ENCODE measurements around the gene SMYD3. TPM values are rescaled to one million over a fixed set of nuclear protein-coding genes. Genes with fewer than 3 reads are reported as not detected.

SMYD3 gene
- total RNA-seq, 1 experiment from 2014 or later: 25.5 TPM

- no peaks in the 10 kb centered on the region for H3K27me3 ChIP-seq (ENCODE audit: insufficient read depth, low read length)
- no peak overlapping the region for H3K56ac ChIP-seq (ENCODE audit: insufficient read length, low read depth, low read length)
- Mint-ChIP-seq H3K4me3 (no peak overlapping the region), H3K9me3 (no peaks in the 10 kb centered on the region), H3K27me3 (ENCODE audit: low read depth) (no peaks in the 10 kb centered on the region; the same call in 1 of the 2 replicates), H3K4me1 (peaks cover 0 to 4% of the 10 kb centered on the region in 2 experiments; a peak in 1 of 4 replicates), H3K36me3 (ENCODE audit: insufficient read depth in 1 of 3, low read depth in 3 of 3) (no peaks in the 10 kb centered on the region), H3K27ac (0 out of 7 replicates have a peak overlapping the region, but pooled peaks of 1 of the 3 experiments have one; percentile 10)
- no peaks in the 10 kb centered on the region for H4K20me1 ChIP-seq (ENCODE audit: control insufficient read depth, insufficient read depth, insufficient read length)
- no peak overlapping the region for H2BK5ac ChIP-seq (ENCODE audit: insufficient read length, low read length)
- no peaks in the 10 kb centered on the region for H3K79me2 ChIP-seq (ENCODE audit: insufficient read depth, low read length)
- no peak overlapping the region for H3K27ac ChIP-seq (ENCODE audit: insufficient read length, low read depth, low read length)
- H3K4ac ChIP-seq (ENCODE audit: low read depth, low read length): no peak overlapping the region
- no peak overlapping the region for H2BK20ac ChIP-seq (ENCODE audit: low read depth, low read length, poor library complexity, severe bottlenecking)
- no peak for DNase-seq
- H3K9ac ChIP-seq (ENCODE audit: extremely low read depth, insufficient read length, low read length): no peak overlapping the region
- no peak overlapping the region for H3K4me2 ChIP-seq (ENCODE audit: insufficient read depth, insufficient read length, low read length)
- H2BK12ac ChIP-seq (ENCODE audit: insufficient read length, low read depth, low read length): no peak overlapping the region
- H3K4me1 ChIP-seq (ENCODE audit: insufficient read depth, low read length): no peaks in the 10 kb centered on the region; the same call in 1 of the 2 replicates
- no peak overlapping the region for H4K91ac ChIP-seq (ENCODE audit: insufficient read length, low read depth, low read length)
- no peak overlapping the region for H2BK15ac ChIP-seq (ENCODE audit: low read depth, low read length)
- no peak overlapping the region for H4K8ac ChIP-seq (replicated peaks; ENCODE audit: insufficient read length, low read depth, low read length)
- WGBS (ENCODE audit: extremely low coverage, insufficient read length, low lambda C conversion rate): no CpG with 5 or more reads among the region's 6 CpGs
- no peak overlapping the region for H4K5ac ChIP-seq (ENCODE audit: insufficient read length, low read depth, low read length)
- no peak overlapping the region for H3K14ac ChIP-seq (ENCODE audit: insufficient read depth, low read length)
- TF ChIP-seq CTCF (conservative IDR thresholded peaks at IDR 0.05): no peak
- H3K18ac ChIP-seq (ENCODE audit: insufficient read length, low read depth, low read length): no peak overlapping the region
- no peak overlapping the region for H2AK5ac ChIP-seq (ENCODE audit: insufficient read length, low read length)
- H3K23me2 ChIP-seq (ENCODE audit: insufficient read length, low read depth, low read length, poor library complexity, severe bottlenecking): no peaks in the 10 kb centered on the region
- no peaks in the 10 kb centered on the region for H3K79me1 ChIP-seq (ENCODE audit: insufficient read depth, low read depth, low read length, poor library complexity, severe bottlenecking)
- H3K23ac ChIP-seq (ENCODE audit: insufficient read length, low read depth, low read length): no peak overlapping the region
- H3T11ph ChIP-seq (ENCODE audit: low read length): no peak overlapping the region
- H3K9me3 ChIP-seq (ENCODE audit: control insufficient read depth, low read depth, low read length): no peaks in the 10 kb centered on the region
- no peak overlapping the region for H2AFZ ChIP-seq (ENCODE audit: low read length)
- no peak overlapping the region for H2BK120ac ChIP-seq (ENCODE audit: low read depth, low read length, poor library complexity, severe bottlenecking)
Observed at GRCh38 chr1:246278371-246278770, 228.7 kb downstream of the SMYD3 start.

Data from H9 (cell line).